Fibroblast of the aortic adventitia (primary cell): ENCODE measurements around the gene FOLR2. TPM values are rescaled to one million over a fixed set of nuclear protein-coding genes. Genes with fewer than 3 reads are reported as not detected.

Source experiments
- DNase-seq: peaks from one replicate; pipeline ENCODE4 v3.0.0-alpha.2; 2010; ENCODE audit warnings: low read depth
- H3K4me3 ChIP-seq: 2 replicates; pipeline ENCODE4 v1.5.1; 2011; ENCODE audit warnings: low read depth, mild to moderate bottlenecking, control low read depth, low read length, moderate library complexity
- CTCF ChIP-seq: IDR thresholded peaks from 2 replicates; pipeline ENCODE4 v1.5.1; 2011; ENCODE audit warnings: mild to moderate bottlenecking, low read length, control low read depth, inconsistent platforms; ENCODE audit not compliant: insufficient read depth
- total RNA-seq: library from RNA; depleted of rRNA; stranded (reverse); fragments of >200 nt; gene quantifications from 2 replicates; pipeline ENCODE4 v1.2.3, GENCODE V29; 2012; ENCODE audit warnings: low replicate concordance

FOLR2 gene
- total RNA-seq, 1 donor: not detected

GRCh38 chr11:72217841-72218240 is 1.2 kb downstream of the FOLR2 start:
- DNase-seq: no peak
- TF ChIP-seq CTCF: no peak
- no peak overlapping the region for H3K4me3 ChIP-seq

GRCh38 chr11:72218251-72218745 is 1.7 kb downstream of the FOLR2 start:
- DNase-seq: no peak
- no peak overlapping the region for H3K4me3 ChIP-seq
- no peak for TF ChIP-seq CTCF

- DNase-seq: no peak
- no peak overlapping the region for H3K4me3 ChIP-seq
- TF ChIP-seq CTCF: no peak
Observed at GRCh38 chr11:72220696-72221363, 4.2 kb downstream of the FOLR2 start.

GRCh38 chr11:72221386-72222075 is 4.9 kb downstream of the FOLR2 start:
- no peak overlapping the region for H3K4me3 ChIP-seq
- TF ChIP-seq CTCF: no peak
- no peak for DNase-seq

GRCh38 chr11:72222106-72222891 is 5.7 kb downstream of the FOLR2 start:
- H3K4me3 ChIP-seq: peak overlapping the region; percentile 91
- no peak for TF ChIP-seq CTCF
- DNase-seq: no peak

- TF ChIP-seq CTCF: peak; percentile 40
- DNase-seq: peak; percentile 87
- H3K4me3 ChIP-seq: peak overlapping the region; percentile 91
Observed at GRCh38 chr11:72222907-72223614, 6.5 kb downstream of the FOLR2 start.
